Measurements from ENCODE around the gene DTYMK. TPM values are rescaled to one million over a fixed set of nuclear protein-coding genes. Genes with fewer than 3 reads are reported as not detected.
A peak's percentile ranks its signal among the peaks of the same experiment; 100 is the strongest.

Gene DTYMK
- total RNA-seq, 1 experiment from 2014 or later = 88.1 TPM

DNA sequence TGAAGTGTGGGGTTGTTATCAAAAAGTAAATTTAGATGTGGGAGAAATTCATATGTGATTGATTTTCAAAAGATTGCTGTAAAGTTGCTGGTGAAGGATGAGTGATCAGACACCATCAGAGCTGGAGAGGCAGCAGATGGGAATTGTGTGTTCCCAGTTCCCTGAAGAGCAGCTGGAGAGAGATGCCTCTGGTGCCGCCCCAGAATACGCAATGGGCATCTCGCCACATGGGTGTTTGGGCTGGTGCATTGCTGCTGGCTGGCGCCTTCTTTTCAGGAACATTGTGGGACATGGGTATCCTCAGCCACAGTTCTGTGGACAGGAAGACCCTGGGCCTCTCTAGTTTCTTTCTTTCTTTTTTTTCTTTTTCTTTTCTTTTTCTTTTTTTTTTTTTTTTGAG is 37.2 kb downstream of the DTYMK start:
- Mint-ChIP-seq H3K4me3 (no peak overlapping the region), H3K9me3 (no peaks in the 10 kb centered on the region), H3K36me3 (peaks cover 28% of the 10 kb centered on the region), H3K27me3 (ENCODE audit: low read depth) (no peaks in the 10 kb centered on the region), H3K4me1 (peaks cover 23% of the 10 kb centered on the region), H3K27ac (peak overlapping the region; percentile 80; the same call in 1 of the 2 replicates)
- TF ChIP-seq TCF7 (CRISPR knock-in tag; IDR thresholded peaks at IDR 0.05; ENCODE audit: low read depth) (no peak), JUN (CRISPR knock-in tag; IDR thresholded peaks at IDR 0.05) (no peak), ZNF232 (CRISPR knock-in tag; IDR thresholded peaks at IDR 0.05) (no peak), SP1 (CRISPR knock-in tag; conservative IDR thresholded peaks at IDR 0.05) (no peak), ZNF423 (CRISPR knock-in tag; IDR thresholded peaks at IDR 0.05) (no peak), SOX15 (CRISPR knock-in tag; IDR thresholded peaks at IDR 0.05) (no peak), HMGA2 (CRISPR knock-in tag; IDR thresholded peaks at IDR 0.05) (no peak), SMAD3 (CRISPR knock-in tag; IDR thresholded peaks at IDR 0.05; ENCODE audit: borderline replicate concordance) (no peak), IRF2 (CRISPR knock-in tag; IDR thresholded peaks at IDR 0.05; ENCODE audit: borderline replicate concordance, low read depth) (no peak), GRHL2 (CRISPR knock-in tag; IDR thresholded peaks at IDR 0.05; ENCODE audit: insufficient replicate concordance, severe bottlenecking) (no peak), CREM (CRISPR knock-in tag; IDR thresholded peaks at IDR 0.05) (no peak), NFE2L1 (CRISPR knock-in tag; IDR thresholded peaks at IDR 0.05) (no peak), SMAD4 (CRISPR knock-in tag; IDR thresholded peaks at IDR 0.05) (no peak)
- TF ChIP-seq, protein P1, sequence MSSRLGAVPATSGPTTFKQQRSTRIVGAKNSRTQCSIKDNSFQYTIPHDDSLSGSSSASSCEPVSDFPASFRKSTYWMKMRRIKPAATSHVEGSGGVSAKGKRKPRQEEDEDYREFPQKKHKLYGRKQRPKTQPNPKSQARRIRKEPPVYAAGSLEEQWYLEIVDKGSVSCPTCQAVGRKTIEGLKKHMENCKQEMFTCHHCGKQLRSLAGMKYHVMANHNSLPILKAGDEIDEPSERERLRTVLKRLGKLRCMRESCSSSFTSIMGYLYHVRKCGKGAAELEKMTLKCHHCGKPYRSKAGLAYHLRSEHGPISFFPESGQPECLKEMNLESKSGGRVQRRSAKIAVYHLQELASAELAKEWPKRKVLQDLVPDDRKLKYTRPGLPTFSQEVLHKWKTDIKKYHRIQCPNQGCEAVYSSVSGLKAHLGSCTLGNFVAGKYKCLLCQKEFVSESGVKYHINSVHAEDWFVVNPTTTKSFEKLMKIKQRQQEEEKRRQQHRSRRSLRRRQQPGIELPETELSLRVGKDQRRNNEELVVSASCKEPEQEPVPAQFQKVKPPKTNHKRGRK (CRISPR knock-in tag; IDR thresholded peaks at IDR 0.05; ENCODE audit: borderline replicate concordance) = no peak
- TF ChIP-seq, protein P2, sequence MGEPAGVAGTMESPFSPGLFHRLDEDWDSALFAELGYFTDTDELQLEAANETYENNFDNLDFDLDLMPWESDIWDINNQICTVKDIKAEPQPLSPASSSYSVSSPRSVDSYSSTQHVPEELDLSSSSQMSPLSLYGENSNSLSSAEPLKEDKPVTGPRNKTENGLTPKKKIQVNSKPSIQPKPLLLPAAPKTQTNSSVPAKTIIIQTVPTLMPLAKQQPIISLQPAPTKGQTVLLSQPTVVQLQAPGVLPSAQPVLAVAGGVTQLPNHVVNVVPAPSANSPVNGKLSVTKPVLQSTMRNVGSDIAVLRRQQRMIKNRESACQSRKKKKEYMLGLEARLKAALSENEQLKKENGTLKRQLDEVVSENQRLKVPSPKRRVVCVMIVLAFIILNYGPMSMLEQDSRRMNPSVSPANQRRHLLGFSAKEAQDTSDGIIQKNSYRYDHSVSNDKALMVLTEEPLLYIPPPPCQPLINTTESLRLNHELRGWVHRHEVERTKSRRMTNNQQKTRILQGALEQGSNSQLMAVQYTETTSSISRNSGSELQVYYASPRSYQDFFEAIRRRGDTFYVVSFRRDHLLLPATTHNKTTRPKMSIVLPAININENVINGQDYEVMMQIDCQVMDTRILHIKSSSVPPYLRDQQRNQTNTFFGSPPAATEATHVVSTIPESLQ (CRISPR knock-in tag; IDR thresholded peaks at IDR 0.05) = no peak
- TF ChIP-seq, protein P3, sequence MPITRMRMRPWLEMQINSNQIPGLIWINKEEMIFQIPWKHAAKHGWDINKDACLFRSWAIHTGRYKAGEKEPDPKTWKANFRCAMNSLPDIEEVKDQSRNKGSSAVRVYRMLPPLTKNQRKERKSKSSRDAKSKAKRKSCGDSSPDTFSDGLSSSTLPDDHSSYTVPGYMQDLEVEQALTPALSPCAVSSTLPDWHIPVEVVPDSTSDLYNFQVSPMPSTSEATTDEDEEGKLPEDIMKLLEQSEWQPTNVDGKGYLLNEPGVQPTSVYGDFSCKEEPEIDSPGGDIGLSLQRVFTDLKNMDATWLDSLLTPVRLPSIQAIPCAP (CRISPR knock-in tag; IDR thresholded peaks at IDR 0.05) = no peak
- TF ChIP-seq, protein P4, sequence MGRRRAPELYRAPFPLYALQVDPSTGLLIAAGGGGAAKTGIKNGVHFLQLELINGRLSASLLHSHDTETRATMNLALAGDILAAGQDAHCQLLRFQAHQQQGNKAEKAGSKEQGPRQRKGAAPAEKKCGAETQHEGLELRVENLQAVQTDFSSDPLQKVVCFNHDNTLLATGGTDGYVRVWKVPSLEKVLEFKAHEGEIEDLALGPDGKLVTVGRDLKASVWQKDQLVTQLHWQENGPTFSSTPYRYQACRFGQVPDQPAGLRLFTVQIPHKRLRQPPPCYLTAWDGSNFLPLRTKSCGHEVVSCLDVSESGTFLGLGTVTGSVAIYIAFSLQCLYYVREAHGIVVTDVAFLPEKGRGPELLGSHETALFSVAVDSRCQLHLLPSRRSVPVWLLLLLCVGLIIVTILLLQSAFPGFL (CRISPR knock-in tag; IDR thresholded peaks at IDR 0.05; ENCODE audit: borderline replicate concordance) = no peak
- TF ChIP-seq, protein P5, sequence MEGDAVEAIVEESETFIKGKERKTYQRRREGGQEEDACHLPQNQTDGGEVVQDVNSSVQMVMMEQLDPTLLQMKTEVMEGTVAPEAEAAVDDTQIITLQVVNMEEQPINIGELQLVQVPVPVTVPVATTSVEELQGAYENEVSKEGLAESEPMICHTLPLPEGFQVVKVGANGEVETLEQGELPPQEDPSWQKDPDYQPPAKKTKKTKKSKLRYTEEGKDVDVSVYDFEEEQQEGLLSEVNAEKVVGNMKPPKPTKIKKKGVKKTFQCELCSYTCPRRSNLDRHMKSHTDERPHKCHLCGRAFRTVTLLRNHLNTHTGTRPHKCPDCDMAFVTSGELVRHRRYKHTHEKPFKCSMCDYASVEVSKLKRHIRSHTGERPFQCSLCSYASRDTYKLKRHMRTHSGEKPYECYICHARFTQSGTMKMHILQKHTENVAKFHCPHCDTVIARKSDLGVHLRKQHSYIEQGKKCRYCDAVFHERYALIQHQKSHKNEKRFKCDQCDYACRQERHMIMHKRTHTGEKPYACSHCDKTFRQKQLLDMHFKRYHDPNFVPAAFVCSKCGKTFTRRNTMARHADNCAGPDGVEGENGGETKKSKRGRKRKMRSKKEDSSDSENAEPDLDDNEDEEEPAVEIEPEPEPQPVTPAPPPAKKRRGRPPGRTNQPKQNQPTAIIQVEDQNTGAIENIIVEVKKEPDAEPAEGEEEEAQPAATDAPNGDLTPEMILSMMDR (IDR thresholded peaks at IDR 0.05) = no peak
- TF ChIP-seq, protein P6, sequence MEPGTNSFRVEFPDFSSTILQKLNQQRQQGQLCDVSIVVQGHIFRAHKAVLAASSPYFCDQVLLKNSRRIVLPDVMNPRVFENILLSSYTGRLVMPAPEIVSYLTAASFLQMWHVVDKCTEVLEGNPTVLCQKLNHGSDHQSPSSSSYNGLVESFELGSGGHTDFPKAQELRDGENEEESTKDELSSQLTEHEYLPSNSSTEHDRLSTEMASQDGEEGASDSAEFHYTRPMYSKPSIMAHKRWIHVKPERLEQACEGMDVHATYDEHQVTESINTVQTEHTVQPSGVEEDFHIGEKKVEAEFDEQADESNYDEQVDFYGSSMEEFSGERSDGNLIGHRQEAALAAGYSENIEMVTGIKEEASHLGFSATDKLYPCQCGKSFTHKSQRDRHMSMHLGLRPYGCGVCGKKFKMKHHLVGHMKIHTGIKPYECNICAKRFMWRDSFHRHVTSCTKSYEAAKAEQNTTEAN (CRISPR knock-in tag; IDR thresholded peaks at IDR 0.05) = no peak
- DNase-seq (ENCODE audit: low spot score) = no peak
- CTCF ChIA-PET = no interaction called here
- POLR2A ChIA-PET = interaction anchor here (0.7 to 1.4 kb wide), 2 partner anchors 109 to 406 kb away, joined by 3 read pairs; no protein-coding TSS in a partner anchor
- no peak for ATAC-seq
